T1000 (cell line): ENCODE data around the gene IFNL4.
"Not testable (repeated sequence)": the region's sequence is repeated elsewhere in the genome, so short reads cannot be mapped to it uniquely, and the experiment has no call there.

Experiments
- DNase-seq: peaks from one replicate; lab custom pipeline; 2025; ENCODE audit warnings: mixed read lengths; lab: John Stamatoyannopoulos, UW

IFNL4 gene

DNA sequence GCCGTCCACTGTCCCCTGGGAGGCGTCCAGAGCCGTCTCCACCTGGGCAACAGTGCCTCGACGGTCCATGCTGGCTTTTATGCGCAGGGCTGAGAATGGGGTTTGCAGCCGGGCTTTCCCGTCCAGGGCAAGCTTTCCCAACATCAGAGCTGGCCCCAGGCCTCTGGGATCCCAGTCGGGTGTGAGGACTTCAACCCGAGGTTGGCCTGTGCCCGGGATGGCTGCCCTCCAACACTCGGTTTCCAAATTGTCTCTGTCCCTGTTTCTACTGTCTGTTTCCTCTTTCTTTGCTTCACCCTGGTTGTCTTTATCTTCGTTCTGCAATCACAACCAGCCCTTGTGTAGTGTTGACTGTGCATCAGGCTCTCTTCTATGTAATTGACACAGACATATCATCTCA is at the start of gene IFNL4:
Gene IFNL4, minus strand, starts transcription at position 51 of the 400 bp plus-strand sequence.
- DNase-seq, result no peak

DNA sequence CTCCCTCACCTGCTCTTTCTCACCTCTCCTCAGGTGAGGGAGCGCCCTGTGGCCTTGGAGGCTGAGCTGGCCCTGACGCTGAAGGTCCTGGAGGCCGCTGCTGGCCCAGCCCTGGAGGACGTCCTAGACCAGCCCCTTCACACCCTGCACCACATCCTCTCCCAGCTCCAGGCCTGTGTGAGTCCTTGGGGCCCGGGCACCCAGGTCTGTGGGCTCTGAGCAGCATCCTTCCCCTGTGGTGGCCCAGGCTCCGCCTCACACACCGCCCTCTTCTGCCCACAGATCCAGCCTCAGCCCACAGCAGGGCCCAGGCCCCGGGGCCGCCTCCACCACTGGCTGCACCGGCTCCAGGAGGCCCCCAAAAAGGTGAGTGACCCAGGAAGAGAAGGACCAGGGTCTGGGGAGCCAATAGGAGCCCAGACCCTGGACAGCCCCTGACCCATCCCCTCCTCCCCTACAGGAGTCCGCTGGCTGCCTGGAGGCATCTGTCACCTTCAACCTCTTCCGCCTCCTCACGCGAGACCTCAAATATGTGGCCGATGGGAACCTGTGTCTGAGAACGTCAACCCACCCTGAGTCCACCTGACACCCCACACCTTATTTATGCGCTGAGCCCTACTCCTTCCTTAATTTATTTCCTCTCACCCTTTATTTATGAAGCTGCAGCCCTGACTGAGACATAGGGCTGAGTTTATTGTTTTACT is 49.4 kb upstream of the IFNL4 start:
- DNase-seq, result no peak

DNA sequence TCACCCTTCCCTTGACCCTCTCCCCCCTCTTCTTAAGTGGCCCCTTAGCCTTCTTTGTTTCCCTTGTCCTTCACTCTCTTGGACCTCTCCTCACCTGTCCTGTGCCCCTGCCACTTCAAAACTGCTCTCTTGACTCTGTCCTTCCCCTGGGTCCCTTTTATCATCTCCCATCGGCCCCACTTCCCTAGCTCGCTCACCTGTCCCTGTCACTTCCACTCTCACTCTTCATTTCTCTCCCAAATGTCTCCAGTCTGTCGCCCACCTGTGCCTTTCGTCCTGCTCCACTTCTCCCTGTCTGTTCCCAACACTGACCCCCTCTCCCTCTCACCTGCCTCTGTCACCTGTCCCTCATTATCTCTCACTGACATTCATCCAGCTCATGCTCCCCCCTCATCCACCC is 48.2 kb upstream of the IFNL4 start:
- no peak for DNase-seq

DNA sequence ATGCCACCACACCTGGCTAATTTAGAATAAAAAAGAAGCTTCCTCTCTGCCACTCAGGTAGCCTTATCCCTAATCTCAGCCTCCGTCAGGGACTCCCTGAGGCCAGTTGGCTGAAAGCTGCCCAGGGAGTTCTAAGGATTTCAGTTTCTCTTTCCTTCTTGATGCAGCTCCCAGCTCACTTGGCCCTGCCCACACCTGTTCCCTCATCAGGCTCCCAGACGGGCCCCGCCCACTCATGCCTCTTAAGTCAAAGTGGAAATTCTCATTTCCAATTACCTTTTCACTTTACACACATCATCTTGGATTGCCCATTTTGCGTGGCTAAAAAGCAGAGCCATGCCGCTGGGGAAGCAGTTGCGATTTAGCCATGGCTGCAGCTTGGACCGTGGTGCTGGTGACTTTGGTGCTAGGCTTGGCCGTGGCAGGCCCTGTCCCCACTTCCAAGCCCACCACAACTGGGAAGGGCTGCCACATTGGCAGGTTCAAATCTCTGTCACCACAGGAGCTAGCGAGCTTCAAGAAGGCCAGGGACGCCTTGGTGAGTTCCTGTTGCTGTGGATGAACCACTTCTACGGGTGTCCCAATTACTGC is 47.5 kb upstream of the IFNL4 start, which contains the start of gene IFNL1:
Gene IFNL1, plus strand, starts transcription at position 353 of the 591 bp plus-strand sequence. Its CDS starts 15 bp downstream, at position 368.
- no peak for DNase-seq

DNA sequence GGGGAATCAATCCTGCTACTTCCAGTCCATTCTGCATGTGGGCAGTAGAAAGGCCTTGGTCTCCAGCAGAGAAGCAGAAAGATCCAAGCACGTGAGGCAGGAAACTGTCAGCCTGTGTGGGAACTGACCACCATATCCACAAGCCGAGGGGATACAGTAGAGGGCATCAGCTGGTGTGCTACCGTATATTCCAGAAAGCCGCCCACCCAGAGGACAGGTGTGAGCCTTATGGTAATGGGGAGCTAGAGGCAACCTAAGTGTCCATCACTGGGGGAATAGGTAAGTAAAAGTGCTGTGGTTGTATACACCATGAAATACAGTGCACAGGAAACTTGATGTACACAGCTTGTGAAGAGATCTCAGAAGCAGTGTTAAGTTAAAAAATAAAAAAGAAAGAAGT is 44.7 kb upstream of the IFNL4 start:
- DNase-seq, result no peak

DNA sequence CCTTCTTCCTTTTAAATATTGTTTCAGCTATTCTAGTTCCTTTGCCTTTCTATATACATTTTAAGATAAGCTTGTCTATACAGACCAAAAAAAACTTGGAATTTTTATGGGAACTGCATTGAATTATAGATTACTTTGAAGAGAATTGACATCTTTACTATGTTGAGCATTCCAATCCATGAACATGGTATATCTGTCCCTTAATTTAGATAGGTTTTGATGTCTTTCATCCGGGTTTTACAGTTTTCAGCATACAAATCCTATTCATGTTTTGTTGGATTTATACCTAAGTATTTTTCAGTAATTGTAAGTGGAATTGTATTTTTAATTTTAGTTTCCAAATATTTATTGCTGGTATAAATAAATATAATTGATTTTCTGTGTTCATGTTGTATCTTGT is 35.4 kb upstream of the IFNL4 start:
- DNase-seq, result no peak

DNA sequence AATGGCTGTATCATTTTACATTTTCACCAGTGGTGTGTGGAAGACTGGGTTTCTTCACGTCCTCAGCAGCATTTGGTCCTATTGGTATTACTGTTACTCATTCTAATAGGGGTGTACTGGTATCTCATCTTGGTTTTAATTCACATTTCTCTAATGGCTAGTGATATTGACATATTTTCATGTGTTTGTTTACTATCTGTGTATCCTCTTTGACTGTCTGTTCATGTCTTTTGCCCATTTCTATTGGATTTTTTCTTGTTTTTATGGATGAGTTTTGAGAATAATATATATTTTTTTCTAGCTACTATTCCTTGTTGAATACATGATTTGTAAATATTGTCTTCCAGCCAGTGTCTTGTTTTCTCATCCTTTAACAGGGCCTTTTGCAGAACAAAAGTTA is 33.4 kb upstream of the IFNL4 start:
- DNase-seq, result no peak

DNA sequence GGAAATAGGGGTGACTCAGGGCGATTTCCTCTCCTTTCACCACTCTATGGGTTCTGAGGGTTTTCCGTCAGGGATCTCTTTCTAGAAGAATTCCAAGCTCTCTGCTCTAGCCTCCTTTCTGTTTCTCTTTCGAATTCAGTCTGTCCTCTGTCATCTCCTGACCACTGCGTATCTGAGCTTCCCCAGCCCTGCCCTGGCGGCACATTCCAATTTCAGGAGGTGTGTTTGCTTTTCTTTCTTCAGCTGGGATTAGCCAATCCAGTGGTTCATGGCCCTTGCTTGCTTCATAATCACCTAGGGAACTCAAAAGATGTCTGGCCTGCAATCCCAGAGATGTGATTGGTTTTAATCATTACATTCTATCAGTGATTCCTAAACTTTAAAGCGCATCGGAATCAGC is 28.9 kb upstream of the IFNL4 start:
- DNase-seq, result no peak

DNA sequence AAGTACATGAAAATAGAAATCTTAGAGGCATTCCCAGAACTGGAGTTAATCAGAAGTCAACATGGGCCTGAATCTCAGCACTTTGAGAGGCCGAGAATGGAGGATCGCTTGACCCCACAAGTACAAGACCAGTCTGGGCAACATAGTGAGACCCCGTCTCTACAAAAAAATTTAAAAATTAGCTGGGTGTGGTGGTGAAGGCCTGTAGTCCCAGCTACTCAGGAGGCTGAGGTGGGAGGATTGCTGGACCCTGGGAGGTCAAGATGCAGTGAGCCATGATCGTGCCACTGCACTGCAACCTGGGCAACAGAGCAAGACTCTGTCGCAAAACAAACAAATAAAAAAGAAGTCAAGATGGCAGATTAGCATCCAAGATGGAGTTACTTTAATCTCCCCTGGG is 28.1 kb upstream of the IFNL4 start:
- no peak for DNase-seq

DNA sequence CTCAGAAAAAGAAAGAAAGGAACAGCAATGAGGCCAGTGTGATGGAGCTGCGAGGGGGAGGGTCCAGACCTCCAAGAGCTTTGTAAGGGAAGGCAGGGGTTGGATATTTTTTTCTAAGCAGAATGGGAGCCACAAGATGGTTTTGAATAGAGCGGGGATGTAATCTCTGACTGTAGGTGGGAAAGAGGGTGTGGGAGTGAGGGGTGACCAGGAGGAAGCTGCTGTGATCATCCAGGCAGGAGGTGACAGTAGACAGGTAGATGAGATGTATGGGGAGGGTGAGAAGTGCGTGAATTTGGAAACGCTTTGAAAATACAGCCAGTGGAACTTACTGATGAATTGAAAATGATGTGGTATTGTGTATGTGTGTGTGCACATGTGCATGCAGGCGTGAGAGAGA is 26.9 kb upstream of the IFNL4 start:
- DNase-seq, result no peak

DNA sequence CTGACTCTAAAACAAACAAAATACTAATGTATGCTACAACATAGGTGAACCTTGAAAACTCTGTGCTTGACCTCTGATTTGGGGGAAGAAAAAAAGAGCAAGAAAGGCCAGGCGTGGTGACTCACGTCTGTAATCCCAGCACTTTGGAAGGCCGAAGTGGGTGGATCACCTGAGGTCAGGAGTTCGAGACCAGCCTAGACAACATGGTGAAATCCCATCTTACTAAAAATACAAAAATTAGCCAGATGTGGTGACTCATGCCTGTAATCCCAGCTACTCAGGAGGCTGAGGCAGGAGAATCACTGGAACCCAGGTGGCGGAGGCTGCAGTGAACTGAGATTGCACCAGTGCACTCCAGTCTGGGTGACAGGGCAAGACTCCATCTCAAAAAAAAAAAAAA is 25.2 kb upstream of the IFNL4 start:
- DNase-seq, result not testable (repeated sequence)

DNA sequence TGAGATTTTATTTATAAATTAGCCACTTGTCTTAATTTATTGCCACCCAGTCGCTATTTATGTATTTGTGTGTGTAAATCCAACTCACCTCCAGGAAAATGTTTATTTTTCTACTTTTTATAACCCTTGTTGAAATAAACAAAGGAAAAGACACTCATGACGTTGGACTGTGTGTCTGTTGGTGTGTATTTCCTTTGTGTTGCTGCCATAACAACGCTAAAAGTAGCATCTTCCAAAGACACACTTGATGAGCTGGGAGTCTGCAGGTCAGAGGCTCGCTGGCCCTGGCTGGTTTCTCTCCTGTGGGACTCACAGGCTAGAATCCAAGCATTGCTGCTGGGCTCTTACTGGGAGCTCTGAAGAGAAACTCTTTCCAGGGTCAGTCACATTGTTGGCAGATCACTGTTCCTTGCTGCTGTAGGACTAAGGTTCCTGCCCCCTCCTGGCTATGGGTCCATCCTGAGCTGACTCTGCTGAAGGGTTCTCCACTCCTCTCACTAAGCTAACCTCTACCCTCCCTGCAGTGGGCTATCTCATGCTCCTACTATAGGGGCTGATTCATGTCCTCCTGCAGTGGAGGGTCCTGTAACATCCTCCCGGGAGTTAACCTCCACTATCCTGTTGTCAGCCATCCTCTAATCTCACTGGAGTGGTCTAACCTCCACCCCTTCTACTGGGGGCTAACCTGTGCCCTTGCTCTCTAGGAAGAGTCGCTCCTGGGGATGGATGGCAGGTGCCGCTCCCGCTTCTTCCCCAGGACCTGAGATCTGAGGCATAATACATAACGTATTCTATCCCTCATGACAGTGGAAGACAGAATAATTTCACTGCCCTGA is 21.6 kb upstream of the IFNL4 start:
- no peak for DNase-seq

DNA sequence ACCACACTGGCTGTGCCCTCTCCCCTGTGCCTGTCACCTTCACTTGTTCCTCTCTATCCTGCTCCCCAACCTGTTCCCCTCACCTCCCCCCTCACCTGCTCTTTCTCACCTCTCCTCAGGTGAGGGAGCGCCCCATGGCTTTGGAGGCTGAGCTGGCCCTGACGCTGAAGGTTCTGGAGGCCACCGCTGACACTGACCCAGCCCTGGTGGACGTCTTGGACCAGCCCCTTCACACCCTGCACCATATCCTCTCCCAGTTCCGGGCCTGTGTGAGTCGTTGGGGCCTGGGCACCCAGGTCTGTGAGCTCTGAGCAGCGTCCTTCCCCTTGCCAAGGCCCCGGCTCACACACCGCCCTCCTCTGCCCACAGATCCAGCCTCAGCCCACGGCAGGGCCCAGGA is 20.7 kb upstream of the IFNL4 start:
- DNase-seq, result not testable (repeated sequence)

DNA sequence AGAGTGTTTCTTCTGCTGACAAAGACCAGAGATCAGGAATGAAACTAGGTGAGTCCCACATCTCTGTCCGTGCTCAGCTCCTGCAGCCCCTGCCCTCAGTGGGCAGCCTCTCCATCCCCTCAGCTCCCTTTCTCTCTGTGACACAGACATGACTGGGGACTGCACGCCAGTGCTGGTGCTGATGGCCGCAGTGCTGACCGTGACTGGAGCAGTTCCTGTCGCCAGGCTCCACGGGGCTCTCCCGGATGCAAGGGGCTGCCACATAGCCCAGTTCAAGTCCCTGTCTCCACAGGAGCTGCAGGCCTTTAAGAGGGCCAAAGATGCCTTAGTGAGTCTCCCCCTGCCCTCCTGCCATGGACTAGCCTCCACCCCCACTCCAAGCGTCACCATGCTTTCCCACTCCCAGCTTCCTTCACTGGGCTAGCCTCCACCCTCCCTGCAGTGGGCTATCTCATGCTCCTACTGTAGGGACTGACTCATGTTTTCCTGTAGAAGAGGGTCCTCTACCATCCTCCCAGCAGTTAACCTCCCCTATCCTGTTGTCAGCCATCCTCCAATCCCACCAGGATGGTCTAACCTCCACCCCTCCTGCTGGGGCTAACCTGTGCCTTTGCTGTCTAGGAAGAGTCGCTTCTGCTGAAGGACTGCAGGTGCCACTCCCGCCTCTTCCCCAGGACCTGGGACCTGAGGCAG is 20.0 kb upstream of the IFNL4 start:
- DNase-seq, result not testable (repeated sequence)

DNA sequence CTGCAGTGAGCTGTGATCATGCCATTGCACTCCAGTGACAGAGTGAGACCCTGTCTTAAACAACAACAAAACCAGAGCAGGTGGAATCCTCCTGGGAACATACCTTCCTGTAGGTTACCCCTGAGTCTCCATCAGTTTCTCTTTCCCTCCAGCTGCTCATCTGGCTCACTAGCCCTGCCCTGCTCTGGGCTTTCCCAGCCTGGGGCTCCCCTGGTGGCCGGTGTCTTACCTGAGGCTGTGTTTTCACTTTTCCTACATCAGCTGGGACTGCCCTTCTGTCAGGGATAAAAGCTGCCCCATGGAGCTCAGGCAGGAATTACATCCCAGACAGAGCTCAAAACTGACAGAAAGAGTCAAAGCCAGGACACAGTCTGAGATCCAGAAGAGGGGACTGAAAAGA is 19.4 kb upstream of the IFNL4 start, which contains the start of gene IFNL2:
Gene IFNL2, plus strand, starts transcription at position 312 of the 400 bp plus-strand sequence. CDS start 173 bp downstream, outside the sequence.
- DNase-seq, result not testable (repeated sequence)

DNA sequence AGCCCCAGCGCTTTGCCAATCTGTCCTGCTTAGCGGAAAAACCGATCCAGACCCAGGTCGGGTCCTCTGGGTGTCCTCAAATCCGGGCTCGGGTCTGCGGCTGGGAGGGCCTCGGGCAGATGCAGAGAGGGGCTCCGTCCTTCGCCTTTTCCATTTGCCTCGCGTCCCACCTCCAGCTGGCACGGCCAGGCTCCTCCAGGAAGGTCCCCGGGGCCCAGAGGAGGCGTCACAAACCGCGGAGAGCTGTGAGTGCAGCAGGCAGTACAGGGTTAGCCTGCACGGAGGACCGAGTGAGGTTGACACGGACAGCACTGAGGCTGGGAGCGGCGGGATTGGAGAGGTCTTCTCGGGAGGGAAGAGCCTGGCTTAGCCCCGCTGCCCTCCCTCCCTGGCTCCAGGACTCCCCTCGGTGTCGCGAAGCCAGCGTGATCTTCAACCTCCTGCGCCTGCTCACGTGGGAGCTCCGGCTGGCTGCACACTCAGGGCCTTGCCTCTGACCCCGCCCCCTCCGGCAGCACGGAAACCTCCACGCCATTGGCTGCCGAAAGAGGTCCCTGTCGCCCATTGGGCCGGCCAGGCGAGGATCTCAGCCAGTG is 16.8 kb upstream of the IFNL4 start:
- no peak for DNase-seq

DNA sequence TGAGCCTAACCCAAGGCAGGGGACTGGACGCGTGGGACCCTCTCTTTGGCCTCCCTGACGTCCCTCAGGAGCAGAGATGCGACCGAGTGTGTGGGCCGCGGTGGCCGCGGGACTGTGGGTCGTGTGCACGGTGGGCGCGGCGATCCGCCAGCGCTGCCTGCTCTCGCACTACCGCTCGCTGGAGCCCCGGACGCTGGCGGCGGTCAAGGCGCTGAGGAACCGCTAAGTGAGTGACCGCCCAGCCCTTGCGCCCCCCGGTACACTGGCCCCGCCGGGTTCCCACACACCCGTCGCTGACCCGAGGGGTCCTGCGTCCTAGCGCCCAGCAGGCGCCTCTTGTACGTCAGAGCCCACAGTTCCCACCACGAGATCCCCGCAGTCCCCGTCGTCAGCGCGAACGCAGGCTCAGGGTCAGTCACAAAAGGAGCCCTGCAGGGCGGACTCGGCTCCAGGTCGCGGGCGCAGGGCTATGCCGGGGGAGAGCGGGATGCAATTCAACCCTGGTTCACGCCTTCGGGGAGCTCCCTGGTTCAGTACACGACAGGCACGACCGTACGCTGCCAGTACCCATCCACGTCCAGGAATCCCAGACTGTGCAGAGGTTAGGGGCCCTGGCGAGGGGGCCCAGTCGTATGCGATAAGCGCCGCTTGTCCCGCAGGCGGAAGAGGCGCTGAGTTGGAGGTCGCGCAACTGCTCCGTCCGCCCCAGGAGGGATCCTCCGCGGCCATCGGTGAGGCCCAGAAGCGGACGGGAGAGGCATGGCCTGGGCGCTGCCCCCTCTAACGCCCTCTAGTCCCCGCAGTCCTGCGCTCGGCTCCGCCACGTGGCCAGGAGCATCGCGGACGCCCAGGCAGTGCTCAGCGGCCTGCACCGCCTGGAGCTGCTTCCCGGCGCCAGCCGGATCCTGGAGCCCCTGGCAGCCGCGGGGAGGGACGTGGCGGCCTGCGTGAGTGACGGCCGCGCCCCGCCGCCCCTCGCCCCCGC is 15.9 kb upstream of the IFNL4 start:
- no peak for DNase-seq

DNA sequence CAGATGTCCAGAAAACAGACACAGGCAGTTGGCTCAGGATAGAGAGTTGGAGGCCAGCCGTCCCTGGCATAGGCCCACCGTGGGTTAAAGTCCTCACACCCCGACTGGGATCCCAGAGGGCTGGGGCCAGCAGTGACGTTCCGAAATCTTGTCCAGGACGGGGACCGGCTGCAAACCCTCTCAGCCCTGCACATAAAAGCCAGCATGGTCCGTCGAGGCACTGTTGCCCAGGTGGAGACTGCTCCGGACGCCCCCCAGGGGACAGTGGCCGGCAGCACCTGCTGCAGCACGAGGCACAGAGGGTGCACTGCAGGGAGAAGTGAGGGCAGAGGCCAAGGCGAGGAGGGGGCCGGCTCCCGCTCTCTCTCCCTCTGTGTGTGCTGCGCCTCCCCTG is 15.3 kb upstream of the IFNL4 start:
- DNase-seq, result no peak

DNA sequence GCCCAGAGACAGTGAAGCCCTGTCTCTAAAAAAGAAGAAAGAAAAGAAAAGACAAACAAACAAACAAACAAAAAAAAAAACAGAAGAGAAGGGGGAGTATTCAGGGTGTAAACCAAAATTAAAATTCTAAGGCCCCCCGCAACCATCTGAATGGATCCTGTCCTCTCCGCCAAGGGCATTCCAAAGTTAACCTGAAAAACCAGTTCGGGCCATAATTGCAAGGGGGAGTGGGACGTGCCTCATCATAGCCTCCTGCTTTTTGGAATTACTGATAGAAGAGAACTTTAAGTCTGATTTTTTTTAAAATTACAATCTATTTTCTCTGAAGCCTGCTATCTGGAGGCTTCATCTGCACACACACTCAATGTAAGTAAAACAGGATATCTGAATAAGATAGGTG is 13.8 kb upstream of the IFNL4 start:
- DNase-seq, result no peak

DNA sequence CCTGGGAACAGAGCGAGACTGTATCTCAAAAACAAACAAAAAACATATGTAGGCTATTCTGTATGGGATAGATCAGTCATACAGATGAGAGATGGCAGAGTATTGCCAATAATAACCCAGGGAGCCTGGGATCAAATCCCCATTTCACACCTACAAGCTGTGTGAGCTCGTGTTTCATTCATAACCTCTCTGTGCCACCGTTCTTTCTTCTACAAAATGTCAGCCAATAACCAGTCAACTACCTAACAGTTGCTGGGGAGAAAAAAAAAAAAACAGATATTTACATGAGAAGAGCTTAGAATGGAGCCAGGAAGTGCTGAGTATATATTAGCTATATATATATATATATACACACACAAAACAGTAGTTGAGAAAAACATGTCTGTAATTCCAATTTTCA is 13.0 kb upstream of the IFNL4 start:
- DNase-seq, result no peak

DNA sequence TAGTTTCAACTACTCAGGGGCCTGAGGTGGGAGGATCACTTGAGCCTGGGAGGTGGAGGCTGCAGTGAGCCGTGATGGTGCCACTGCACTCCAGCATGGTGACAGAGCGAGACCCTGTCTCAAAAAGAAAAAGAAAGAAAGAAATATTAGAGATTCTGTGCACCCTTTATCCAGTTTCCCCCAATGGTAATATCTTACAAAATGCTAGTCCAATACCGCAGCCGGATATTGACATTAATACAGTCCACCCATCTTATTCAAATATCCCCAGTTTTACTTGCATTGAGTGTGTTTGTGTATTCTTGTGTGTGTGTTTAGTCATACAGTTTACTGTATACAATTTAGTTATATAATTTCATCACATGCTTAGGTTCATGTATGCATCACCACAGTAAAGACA is 8.6 kb upstream of the IFNL4 start:
- no peak for DNase-seq
